NCI-H1694 (cell line): ENCODE data around the gene GASK1A.
"Not testable (repeated sequence)": the region's sequence is repeated elsewhere in the genome, so short reads cannot be mapped to it uniquely, and the experiment has no call there.

ENCODE experiments used
- DNase-seq: peaks from one replicate; lab custom pipeline; 2025; lab: John Stamatoyannopoulos, UW

Gene GASK1A

GRCh38 chr3:42979044-42979972 is at the start of gene GASK1A:
Gene GASK1A (plus strand): TSS chr3:42979311. CDS start chr3:42979643, 332 bp downstream.
- no peak for DNase-seq

GRCh38 chr3:42934111-42934510 is 45.0 kb upstream of the GASK1A start:
- no peak for DNase-seq

GRCh38 chr3:42934910-42935309 is 44.2 kb upstream of the GASK1A start:
- no peak for DNase-seq

DNA sequence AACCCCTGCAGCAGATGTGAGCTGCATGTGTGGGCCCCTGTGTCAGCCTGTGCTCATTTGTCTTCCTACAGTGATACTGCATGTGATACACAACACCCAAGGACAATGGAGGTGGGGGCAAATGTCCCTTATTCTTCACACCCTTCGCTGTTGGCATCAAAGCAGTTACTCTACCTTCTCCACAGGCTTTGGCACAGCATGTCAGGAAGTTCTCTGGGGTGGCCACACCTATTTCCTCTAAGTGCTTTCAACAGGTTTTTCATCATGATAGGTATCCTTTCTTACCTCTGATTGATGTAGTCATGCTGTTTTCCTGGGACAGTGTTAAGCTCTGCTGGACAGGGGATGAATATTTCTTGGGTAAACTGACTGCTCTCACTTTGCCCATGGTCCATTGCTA is 43.6 kb upstream of the GASK1A start:
- no peak for DNase-seq

GRCh38 chr3:42936157-42936981 is 42.7 kb upstream of the GASK1A start:
- DNase-seq, result no peak

- DNase-seq, result no peak
These were observed 41.8 kb upstream of the GASK1A start for GRCh38 chr3:42937334-42937733.

- no peak for DNase-seq
These were observed 36.4 kb upstream of the GASK1A start for GRCh38 chr3:42942693-42943092.

GRCh38 chr3:42946050-42946449 is 33.1 kb upstream of the GASK1A start:
- no peak for DNase-seq

GRCh38 chr3:42957573-42957972 is 21.5 kb upstream of the GASK1A start:
- no peak for DNase-seq

DNA sequence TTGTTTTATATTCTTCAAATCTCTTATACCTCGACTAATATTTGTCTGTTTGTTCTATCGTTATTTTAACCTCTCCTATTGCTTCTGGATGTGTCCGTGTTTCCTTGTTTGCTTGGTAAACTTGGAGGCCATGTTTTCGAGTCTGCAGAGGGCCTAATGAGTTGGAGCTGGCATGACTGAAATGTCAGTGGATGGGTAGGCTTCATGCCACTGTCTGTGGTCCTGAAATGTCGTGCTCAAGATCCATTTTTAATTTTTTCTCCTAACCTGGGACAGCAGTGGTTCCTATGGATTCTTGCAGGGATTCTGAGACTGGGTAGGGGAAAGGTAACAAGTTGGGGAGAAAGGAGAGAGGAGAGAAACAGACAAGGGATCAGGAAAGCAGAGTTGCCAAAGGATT is 18.8 kb upstream of the GASK1A start:
- no peak for DNase-seq

GRCh38 chr3:42960786-42961185 is 18.3 kb upstream of the GASK1A start:
- no peak for DNase-seq

DNA sequence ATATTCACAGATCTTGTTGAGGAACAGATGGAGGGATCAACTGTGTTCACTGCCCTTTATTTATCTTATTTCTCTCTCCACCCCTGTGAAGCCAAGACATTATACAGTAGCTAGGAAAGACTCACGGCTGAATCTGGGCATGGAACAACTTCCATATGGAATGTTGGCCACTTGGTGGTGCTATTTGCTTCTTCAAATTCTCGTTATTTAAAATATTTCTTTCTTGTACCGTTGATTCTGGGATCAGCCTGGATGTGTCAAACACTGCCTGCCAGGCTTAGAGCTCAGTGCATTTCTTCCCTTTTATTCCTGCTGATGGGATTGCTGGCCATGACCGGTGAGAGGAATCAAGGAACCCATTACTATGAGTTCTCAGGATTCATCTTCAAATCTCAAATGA is 17.5 kb upstream of the GASK1A start:
- DNase-seq, result peak; percentile 31

GRCh38 chr3:42963269-42963668 is 15.8 kb upstream of the GASK1A start:
- DNase-seq, result no peak

DNA sequence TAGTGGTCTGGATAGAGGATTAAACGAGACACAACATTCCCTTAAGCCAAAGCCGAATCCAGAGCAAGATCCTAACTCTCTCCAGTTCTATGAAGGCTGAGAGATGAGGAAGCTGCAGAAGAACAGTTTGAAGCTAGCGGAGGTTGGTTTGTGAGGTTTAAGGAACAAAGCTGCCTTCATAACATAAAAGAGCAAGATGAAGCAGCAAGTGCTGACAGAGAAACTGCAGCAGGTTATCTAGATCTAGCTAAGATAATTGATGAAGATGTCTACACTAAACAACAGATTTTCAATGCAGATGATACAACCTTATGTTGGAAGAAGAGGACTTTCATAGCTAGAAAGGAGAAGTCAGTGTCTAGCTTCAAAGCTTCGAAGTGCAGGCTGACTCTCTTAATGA is 14.8 kb upstream of the GASK1A start:
- no peak for DNase-seq

DNA sequence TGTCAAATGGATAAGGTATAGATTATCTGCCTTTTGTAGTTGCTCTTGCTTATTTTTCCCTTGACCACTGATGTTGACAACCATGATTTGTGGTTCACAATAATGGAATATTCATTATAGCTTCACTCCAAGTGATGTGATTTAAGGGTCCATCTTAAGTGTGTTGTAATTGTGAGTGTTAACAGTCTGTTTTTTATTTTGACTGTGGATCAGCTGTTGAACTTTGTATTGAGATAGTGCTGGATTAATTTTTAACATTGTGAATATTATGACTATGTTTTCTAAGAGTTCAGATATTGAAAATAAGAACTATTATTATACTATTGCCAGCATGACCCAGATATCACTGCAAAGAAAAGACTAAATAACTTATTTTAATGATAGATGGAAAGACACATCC is 8.6 kb upstream of the GASK1A start:
- no peak for DNase-seq

GRCh38 chr3:42970976-42971772 is 7.9 kb upstream of the GASK1A start:
- DNase-seq, result no peak

GRCh38 chr3:42974906-42975305 is 4.2 kb upstream of the GASK1A start:
- not testable (repeated sequence) for DNase-seq

GRCh38 chr3:42975456-42975855 is 3.7 kb upstream of the GASK1A start:
- DNase-seq, result no peak

- no peak for DNase-seq
These were observed 3.2 kb upstream of the GASK1A start for GRCh38 chr3:42975955-42976354.

DNA sequence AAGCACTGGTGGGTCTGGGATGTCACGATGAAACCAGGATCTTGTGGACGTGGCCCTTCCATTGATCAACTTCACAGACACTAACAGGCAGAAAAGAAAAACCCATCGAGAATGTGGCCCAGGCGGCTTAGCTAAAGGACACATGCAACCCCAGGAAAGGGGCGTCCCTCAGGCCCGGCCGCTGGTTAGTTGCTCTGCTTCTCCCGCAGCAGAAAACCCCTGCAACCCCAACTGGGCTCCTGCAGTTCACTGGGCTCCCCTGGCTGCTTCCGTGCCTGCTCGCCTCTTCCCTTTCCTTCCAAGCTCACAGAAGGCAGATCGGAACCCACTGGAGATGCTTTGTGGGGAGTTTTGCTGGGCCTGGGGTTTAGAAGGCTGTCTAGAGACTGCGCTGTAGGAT is 1.1 kb downstream of the GASK1A start:
- no peak for DNase-seq

- DNase-seq, result no peak
These were observed 1.8 kb downstream of the GASK1A start for GRCh38 chr3:42980909-42981308.
